Stimulated activated CD4-positive, alpha-beta T cell treated with anti-CD3 and anti-CD28 coated beads, Interleukin-15, amount 100 ng/mL, for 1 hour (primary cell): Measurements from ENCODE around the gene PRDM5.

Experiments
- DNase-seq, 2 donors: peaks; one replicate each; pipeline ENCODE4 v3.0.0-alpha.2; 2020; ENCODE audit warnings: low read depth in 1 of 2, low spot score in 1 of 2

Gene PRDM5

DNA sequence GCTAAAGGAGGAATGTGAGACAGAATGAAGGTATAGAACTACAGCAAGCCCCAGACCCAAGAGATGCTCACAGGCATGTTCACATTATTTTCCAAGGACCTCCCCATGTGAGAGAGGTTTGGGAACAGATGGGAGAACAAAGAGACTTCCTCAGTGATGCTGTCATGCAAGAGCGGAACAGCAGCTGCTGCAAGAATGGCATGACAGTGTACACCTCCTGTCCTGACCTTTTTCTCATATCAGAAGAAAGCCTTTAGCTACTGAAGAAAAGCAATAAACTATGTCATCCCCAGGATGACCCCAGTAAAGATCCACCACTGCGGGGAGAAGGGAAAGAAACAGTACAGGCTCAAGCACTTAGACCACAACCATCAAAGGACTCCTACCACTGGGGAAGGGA, 7.2 kb downstream of the PRDM5 start:
- DNase-seq, result no peak

DNA sequence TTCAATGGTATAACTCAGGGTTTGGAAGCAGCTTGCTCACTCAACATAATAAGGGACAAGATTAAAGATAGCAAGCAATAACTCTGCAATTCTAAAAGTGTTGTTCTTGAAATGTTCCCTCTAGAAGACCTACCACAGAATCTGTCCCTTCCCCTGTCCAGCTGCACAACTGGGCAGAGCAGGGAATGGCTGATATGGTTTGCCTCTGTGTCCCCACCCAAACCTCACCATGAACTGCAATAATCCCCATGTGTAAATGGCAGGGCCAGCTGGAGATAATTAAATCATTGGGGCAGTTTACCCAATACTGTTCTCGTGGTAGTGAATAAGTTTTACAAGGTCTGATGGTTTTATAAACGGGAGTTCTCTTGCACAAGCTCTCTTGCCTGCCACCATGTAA, 19.1 kb downstream of the PRDM5 start:
- no peak for DNase-seq

DNA sequence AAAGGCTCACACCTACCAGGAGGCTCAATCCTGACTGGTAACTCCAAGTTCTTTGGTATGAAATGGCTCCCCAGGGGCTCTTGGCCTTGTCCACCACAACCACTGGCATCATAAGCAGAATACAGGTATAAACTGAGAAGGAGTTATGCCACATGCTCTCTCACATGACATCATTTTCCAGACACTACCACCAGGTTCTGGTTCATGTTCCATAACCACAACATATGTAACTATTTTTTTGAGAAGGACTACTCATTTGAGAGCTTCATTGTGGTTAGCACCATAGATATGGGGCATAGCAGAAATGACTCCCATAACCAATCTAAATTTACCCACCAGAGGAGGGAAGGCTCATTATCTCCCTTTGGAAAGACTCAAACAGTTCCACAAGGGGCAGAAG, 19.6 kb downstream of the PRDM5 start:
- DNase-seq, result no peak

- DNase-seq, result no peak
Measured at GRCh38 chr4:120901731-120902130, 20.8 kb downstream of the PRDM5 start.

DNA sequence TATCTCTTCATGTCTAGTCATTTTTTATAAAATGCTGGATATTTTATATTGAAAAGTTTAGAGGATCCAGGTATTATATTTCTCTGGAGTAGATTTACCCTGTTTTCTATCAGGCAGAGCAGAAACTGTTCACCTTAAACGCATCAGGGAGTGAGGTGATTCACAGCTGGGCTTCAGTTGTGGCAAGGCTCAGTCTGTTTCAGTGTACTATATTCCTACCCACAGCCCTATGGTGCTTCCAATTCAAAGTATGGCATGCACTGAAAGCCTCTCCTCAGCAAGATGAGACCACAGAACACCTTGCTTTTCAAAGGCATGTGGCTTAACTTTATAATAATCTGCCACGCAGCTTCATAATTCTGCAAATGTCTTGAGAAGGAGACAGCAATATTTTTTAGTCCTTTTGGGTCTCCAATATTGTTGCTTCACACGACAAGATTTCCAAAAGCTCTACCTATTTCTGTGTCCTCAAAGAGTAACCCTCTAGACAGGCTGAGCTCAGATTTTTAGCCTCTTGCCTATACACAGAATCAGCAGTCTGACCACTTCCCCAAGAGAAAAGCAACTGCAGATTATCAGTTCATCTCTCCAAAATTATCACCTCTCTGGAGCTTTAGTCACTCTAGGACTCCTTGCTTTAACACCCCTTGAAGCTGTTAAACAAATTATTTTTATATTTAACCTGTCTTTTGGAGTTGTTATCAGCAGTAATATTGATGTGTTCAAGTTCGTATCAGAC, 24.4 kb downstream of the PRDM5 start:
- no peak for DNase-seq

DNA sequence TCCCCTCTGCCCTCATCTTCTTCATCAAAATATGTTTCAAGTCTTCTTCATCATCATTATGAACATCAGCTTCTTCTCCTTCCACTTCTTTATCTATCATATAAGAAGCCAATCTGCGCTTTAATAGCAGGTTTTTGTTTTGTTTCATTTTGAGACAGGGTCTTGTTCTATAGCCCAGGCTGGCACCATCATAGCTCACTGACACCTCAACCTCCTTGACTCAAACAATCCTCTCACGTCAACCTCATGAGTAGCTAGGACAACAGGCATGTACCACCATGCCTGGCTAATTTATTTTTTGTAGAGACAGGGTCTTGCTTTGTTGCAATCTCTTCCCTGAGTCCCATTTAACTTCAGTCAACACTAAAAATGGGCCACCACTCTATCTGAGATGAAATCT, 27.0 kb downstream of the PRDM5 start:
- no peak for DNase-seq

DNA sequence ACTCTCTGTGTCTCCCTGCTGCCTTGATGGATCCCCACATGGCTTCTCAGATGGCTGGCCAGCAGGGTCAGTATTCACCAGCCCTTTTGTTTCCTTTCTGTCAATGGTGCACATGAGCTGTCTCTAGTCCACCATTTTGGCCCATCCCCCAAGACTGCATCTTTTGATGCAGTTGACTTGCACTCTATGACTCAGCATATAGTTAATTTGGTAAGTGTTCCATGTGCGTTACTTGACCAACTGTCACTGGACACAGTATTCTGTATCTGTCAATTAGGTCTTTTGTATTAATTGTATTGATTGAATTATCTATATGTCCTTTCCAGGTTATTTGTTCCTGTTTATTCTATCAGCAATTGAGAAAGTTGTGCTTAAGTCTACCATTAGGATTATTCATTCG, 29.2 kb downstream of the PRDM5 start:
- DNase-seq, result no peak

DNA sequence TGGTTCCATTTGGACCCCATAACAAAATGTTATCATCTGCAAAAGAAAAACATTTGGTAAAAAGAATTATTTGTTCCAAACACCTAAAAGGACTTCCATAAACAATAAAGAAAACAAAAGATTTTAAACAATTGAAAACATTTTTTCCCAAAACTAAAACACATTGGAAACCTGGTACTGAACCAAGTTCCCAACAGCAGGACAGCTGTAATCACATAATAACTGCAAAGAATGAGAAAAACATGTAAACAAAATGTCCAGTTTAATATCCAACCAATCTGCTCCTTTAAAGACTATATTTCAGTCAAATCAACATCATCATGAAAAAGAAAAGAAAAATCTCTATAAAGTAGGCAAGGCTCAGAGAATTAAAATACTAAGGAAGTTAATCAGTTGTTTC, 36.3 kb downstream of the PRDM5 start:
- no peak for DNase-seq

GRCh38 chr4:120881846-120882245, 40.7 kb downstream of the PRDM5 start:
- DNase-seq, result no peak

- no peak for DNase-seq
Measured at GRCh38 chr4:120881351-120881750, 41.2 kb downstream of the PRDM5 start.

- DNase-seq, result no peak
Measured at GRCh38 chr4:120877021-120877420, 45.5 kb downstream of the PRDM5 start.

- DNase-seq, result no peak
Measured at GRCh38 chr4:120874792-120875774, 47.4 kb downstream of the PRDM5 start.

DNA sequence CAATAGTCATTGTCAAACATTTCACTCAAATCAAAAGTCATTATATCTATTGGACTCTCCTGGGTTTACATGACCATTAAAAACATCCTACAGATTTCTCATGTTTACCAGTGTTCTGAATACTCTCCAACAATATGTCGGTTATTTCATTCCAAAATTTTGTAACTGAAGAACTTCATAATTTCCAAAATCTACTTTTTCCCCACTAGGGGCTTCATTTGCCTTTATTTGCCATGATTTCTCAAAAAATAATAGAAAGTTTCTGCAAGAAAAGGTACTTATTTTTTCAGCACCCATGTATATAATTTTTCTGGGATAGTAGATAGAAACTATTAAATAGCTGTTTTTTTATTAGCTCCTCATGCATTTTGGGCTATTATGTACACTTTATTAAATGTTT, 49.0 kb downstream of the PRDM5 start:
- no peak for DNase-seq

DNA sequence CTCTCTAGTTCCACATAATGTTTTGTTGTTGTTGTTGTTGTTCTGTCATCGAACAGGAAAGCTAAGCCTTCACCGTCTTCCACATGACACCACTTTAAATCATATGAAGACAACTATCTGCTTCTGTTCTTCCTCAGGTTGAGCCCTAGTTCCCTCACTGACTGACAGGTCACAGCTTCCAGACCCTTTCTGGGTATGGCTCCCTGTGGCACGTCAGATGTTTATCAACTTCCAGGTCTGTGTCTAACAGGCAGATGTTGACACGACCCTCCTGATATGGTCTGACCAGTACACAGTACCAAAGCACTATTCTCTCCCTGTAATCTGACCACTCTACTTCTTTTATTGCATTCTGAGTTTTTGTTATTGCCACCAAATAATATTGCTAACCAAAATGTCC, 51.4 kb downstream of the PRDM5 start:
- DNase-seq, result no peak

DNA sequence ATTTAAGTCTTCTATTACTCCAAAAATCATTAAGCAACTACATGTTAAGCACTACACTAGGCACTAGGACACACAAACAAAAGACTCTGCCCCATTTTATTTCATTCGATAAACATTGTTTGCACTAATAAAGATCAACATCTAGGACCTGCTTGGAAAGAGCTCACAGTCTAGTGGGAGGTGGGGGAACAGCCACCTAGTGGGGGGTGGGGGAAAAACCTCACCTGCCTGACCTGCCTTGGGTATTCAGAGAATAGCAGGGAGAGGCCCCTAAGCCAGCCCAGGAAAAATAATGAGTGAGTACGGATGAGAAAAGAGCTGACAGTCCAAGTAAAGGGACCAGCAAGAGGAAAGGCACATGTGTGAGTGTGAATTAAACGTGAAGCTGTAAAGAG, 52.2 kb downstream of the PRDM5 start:
- no peak for DNase-seq

- no peak for DNase-seq
Measured at GRCh38 chr4:120869613-120870278, 52.8 kb downstream of the PRDM5 start.

DNA sequence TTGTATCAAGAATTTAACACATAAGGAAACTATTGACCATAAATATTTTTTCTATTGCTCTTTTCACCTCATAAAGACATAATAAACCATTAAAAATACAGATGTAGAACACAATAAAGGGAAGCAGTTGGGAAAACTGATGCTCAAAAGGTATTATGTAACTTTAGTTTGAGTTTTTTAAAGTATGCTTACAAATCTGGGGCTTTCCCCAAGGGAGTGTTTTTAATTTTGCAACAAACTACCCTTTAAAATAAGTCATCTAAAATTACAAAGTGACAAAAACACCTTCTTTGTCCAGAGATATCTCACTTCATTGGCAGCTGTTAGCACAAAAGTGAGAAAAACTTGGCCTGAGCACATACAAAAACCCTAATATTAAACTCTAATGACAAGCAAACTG, 55.0 kb downstream of the PRDM5 start:
- DNase-seq, result no peak

- no peak for DNase-seq
Measured at GRCh38 chr4:120865985-120866384, 56.5 kb downstream of the PRDM5 start.

GRCh38 chr4:120864969-120865368, 57.6 kb downstream of the PRDM5 start:
- no peak for DNase-seq

DNA sequence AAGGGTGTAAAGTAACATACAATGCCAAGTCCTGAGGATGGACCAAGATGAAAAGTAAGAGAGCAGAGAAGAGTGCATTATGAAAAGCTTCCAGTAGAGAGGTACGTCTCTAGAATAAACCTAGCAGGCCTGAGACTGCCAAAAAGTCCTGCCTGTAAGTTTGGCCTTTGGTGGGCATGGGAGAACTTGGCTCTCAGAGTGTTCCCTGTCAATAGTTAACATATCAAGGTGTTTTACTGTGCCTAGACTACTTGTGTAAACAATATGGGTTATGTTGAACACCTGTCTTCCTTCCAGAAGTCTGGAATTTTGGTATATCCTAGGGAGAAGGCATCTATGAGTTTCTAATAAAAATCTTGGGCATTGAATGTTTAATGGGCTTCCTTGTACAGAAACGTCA, 60.1 kb downstream of the PRDM5 start:
- DNase-seq, result no peak

DNA sequence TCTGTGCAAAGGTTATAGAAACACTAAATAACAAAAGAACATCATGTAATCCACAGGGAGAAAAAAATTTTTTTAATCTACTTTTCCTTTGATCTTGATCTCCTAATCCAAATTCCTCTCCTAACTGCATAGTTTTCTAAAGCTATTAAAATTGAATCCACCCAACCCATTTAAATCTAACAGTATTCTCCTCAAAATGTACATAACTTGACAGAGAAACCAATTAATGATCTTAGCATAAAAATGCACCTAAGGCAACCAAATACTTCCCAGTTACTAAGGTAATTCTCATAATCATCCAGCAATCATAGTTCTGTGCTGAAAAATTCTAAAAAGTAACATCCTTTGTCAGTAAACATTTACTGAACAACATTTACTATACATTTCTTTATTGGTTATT, 60.7 kb downstream of the PRDM5 start:
- DNase-seq, result no peak

- no peak for DNase-seq
Measured at GRCh38 chr4:120858776-120859175, 63.8 kb downstream of the PRDM5 start.
